HG02885 (cell line): ENCODE results near the gene PDXDC1.
"Not testable (repeated sequence)": the region's sequence is repeated elsewhere in the genome, so short reads cannot be mapped to it uniquely, and the experiment has no call there.

Experiments used
- ATAC-seq: cut with Tn5 transposase; IDR thresholded peaks from one replicate; pipeline ENCODE4 v1.9.1; 2021; ENCODE audit warnings: mild to moderate bottlenecking; ENCODE audit not compliant: unreplicated experiment, poor library complexity

Gene PDXDC1

DNA sequence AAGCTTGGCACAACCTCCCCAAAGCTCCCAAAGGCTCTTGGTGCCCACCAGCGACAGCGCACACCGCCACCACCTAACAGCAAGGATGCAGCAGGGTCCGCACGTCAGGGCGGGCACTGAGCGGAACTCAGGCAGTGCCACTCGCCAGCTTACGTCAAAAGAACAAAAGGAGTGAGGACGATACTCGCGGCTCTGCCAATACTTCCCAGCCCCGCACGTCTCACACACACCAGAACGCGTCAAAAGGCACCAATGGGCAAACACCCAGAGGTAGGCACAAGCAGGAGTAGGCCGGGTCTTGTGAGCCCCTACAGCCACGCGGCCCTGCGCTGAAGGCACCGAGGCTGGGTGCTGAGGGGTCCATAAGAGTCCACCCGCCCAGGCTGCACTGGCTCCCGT lies 171.4 kb downstream of the PDXDC1 start:
- not testable (repeated sequence) for ATAC-seq

DNA sequence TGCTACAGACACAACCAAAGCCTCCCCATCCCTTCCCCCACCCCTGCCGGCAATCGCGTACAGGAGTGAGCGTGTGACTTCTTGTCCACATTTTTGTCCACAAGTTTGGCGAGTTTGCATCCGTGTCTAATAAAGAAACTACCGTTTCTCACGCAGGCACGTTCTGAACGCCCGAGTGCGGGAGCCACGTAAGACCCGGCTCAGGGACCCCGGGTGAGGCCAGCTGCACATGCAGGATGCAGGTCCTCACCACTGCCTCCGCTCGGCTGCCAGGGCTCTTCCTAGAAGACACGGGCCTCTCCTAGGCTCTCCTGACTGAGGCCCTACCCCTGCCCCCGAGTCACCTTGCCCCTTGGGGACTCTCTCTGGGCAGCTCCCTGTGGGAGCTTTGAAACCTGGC lies 174.0 kb downstream of the PDXDC1 start:
- not testable (repeated sequence) for ATAC-seq

DNA sequence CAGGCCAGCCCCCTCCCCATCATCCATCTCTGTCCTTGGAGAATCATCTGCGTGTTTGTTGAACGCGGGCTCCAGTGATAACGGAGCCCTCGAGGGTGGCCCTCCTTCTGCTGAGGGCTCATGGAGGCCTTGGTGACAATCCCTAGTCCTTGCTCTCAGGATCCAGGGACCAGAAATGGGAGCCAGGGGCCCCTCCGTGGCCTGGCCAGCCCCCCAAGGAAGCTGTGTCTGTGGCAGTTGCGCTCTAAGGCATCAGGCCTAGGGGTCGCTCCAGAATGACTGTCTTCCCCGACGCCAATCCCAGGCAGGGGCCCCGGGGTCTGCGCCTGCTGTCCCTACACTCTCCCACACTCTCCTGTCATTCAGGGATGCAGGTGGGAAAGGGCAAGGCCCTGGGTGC lies 174.4 kb downstream of the PDXDC1 start:
- not testable (repeated sequence) for ATAC-seq

DNA sequence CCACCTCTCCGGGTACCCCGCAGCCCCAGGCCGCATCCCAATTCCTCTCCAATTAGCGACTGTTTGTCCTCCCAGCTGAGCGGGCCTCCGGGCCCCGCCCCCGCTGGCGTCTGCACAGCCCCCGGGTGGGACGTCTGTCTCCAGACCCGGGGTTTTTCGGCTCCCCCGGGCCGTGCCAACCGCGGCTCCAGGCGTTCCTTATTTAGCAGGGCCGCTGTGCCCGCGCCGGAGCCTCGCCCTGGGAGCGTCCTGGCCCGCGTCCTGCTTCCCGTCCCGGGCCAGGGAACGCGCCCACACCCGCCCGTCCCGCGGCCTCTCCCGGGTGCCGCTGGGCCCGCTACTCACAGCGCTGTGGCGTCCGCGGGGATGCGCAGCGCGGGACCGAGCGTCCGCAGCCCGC lies 179.2 kb downstream of the PDXDC1 start:
- not testable (repeated sequence) for ATAC-seq

DNA sequence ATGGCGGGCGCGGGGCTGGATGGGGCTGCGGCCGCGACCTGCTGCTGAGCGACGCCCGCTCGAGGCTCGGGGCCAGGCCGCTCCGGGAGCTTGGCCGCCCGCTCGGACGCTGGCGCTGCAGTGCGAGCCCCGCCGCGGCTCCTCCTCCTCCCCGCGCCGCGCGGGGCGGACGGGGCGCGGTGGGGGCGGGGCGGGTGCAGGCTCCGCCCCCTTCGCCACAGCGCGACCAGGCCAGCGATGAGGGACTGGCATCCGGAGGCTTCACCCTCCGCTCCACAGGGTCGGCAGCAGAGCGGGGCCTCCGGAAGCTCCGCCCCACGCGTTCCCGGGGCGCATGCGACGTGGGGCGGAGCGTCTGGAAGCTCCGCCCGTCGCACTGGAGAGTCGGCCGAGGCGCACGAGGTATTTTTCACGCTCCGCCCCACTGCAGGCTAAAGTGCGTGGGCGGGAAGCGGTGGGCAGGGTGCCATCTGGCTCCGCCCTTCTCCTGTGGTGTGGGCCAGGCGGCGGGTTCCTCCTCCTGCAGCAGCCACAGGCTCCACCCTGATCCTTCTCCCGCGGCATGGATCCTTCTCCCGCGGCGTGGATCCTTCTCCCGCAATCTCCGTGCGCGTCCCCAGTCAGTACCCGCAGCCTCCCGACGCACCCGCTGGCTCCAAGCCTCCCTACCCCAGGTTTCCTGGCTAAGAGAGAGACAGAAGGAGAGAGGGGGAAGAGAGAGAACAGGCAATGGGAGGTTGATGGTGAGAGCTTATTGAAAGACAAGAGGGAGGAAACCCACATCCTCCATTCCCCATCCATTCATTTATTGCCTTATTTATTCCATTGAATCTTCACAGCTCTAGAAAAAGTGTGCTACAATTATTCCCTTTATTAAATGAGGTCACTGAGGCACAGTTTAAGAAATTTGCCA lies 180.1 kb downstream of the PDXDC1 start:
- ATAC-seq: peak; percentile 51

DNA sequence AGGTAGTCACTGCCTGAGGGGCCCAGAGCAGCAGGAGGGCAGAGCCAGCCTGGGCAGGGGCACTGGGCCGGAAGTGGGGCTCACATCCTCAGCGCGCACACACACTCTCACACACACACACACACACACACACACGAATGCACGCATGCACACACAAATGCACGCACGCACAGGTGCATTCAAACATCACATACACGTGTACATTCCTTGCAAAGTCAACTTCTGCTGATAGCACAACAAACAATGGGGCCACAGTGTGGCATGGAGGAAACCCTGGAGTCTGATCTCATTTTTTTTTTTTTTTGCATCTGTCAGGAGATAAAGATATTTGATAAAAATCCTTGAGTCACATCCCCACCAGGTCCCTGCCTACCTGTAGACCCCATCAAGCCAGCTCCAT lies 182.8 kb downstream of the PDXDC1 start:
- not testable (repeated sequence) for ATAC-seq

DNA sequence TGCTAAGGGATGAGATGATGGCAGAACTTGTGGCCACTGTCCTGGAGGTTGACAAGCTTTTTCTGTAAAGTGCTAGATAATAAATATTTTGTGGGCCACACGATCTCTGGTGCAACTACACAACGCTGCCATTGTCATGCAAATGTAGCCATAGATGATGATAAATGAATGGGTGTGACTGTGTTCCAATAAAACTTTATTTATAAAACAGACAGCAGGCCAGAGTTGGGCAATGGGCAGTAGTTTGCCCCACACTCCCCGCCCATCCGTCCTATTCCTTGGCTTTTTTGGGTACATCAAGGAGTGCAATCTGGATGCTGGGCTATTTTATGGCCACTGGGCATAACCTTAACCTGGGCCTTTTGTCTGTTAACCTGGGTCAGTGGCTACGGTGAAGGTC lies 184.8 kb downstream of the PDXDC1 start:
- not testable (repeated sequence) for ATAC-seq

DNA sequence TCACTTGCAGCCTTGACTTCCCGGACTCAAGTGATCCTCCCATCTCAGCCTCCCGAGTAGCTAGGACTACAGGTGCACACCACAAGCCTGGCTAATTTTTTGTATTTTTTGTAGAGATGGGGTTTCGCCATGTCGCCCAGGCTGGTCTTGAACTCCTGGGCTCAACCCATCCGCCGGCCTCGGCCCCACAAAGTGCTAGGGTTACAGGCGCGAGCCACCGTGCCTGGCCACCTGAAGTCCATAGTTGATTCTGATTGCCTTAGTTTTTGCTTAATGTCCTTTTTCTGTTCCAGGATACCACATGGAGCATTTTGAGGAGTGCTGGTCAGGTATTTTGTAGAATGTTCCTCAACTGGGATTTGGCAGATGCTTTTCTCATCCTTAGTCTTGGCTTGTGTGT lies 185.7 kb downstream of the PDXDC1 start:
- ATAC-seq: not testable (repeated sequence)

DNA sequence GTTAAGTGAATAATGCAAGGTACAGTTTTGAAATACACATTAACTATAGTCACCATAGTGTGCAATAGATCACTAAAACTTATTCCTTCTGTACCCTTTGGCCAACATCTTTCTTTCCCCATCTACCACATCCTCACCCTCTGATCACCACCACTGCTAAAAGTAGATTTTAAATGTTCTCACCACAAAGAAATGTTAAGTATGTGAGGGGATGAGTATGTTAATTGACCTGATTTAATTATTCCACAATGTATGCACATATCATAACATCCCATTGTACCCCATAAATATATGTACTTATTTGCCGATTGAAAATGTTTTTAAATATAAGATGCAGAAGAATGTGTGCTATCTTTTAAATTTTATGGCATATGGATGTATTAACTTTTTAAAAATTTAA lies 188.2 kb downstream of the PDXDC1 start:
- not testable (repeated sequence) for ATAC-seq

DNA sequence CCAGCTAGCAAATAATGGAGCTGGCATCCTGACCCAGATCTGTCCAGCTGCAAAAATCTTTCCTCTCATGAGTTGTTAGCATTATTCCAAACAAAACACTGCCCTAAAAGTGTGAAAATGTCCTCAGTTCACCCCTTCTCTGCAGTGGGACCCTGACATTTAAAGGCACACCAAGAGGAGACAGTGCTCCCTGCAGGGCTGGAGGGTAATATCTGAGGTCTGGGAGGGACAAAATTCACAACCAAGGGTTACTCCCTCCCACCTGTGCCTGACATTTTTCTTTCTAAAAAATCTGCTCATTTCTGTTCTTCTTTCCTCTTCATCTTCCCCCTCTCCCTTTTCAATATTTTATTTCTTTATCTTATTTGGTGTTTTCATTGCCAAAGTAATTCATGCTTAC lies 191.4 kb downstream of the PDXDC1 start:
- not testable (repeated sequence) for ATAC-seq

DNA sequence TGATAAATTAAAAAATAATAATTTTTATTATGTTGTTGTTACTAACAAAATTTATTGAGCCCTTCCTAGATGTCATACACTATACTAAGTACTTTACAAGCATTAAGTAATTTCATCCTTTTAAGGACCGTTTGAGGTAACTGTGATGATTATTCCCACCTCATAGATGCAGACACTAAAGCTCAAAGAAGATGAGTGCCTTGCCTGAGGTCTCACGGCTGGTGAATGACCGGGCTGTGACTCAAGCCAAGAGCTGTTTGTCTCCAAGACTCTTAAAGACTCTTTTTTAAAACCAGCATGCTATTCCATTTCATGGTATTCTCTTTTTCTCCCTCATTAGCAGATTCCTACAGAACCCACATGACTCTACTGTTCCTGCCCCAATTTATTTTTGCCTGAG lies 193.5 kb downstream of the PDXDC1 start:
- ATAC-seq: not testable (repeated sequence)

DNA sequence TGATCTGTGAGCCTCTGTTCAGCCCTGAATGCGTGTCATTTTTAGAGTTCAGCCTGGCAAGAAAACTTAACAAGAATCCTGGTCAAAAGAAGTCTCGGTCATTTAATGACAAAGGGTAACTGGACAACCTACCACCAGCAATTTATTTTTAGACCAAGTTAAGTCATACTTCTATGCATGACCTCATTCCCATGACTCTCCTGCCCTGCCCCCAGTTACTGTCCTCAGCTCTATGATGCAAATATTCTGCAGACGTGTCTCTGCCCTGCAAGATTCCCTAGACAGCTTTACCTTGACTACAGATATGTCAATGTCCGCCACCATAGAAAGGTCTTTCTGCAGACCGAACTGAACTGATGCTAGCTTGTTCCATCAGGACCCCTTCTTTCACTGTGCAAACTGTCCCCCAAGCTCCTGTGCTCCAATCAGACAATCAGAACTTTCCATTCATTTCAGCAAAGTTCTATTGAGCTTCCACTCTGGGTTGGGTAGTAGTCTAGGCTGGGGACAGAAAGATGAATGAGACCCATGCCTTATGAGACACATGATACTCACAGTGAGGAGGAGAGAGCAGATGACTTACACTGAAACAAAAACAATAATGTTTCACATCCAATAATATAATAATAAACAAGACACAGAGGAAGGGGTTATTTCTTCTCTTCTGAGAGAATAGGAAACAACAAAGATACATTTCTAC lies 194.3 kb downstream of the PDXDC1 start:
- not testable (repeated sequence) for ATAC-seq

DNA sequence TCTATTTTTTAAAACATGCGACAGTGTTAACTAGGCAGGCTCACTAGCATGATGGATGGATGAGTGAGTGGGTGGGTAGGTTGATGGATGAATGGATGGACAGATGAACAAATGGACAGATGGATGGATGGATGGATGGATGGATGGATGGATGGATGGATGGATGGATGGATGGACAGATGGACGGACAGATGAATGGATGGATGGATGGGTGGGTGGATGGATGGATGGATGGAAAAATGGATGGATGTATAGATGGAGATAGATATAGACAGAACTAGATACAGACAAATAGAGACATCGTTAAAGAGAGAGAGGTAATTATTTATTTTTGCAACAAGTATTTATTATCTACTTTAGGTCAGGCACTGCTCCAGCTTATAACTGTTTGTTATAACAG lies 205.1 kb downstream of the PDXDC1 start:
- not testable (repeated sequence) for ATAC-seq

DNA sequence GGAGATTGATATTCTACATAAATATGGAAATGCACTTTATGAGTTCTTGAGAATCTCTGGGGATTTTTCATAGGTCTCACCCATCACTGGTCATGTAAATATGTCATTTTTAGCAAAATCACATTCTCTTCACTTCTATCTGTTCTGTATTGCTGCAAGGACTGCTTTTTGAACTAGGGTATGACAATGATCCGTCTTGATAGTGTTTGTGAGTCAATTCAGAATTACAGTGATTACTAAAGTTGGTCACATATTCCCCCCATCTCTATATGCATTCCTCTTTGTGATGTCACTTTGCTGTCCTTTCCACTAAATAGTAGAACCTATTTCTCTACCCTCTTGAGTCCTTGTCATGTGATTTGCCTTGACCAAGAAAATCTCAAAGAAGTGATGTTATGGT lies 206.1 kb downstream of the PDXDC1 start:
- not testable (repeated sequence) for ATAC-seq

DNA sequence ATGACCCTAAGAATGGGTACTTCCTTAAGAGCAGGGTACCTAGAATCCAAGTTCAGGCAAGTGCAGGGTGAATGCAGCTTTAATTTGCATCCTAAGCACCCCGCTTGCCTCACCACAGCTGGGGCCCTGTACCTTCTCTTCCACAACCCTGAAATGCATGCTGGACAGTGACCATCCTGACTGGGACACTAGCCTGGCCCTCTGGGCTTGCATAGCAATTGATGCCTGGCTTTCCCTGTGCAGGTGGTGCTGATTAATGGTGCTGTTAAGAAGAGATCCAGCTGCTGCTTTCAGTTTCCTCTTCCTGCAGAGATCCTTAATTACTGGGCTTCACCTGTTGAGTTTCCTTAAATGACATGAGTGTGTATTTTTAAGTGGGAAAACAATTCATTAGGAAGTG lies 209.2 kb downstream of the PDXDC1 start:
- ATAC-seq: not testable (repeated sequence)
